Pancreas (tissue), 10 donors: Measurements from ENCODE around the gene BCO1. TPM values are rescaled to one million over a fixed set of nuclear protein-coding genes. Genes with fewer than 3 reads are reported as not detected.
A peak's percentile ranks its signal among the peaks of the same experiment; 100 is the strongest.

Experiments used
- ATAC-seq, 4 donors: fragments of 200-7000 bp; cut with Tn5 transposase; one replicate each; pipeline versions ENCODE4 v1.8.0 to v1.9.1; 2020; ENCODE audit warnings: mild to moderate bottlenecking in 4 of 4, moderate library complexity in 4 of 4
- DNase-seq, 6 donors: peaks; one replicate each; pipeline ENCODE4 v3.0.0-alpha.2; 2020
- FAIRE-seq: peaks from 2 replicates; lab custom pipeline; 2012; peaks lifted over from hg19 to GRCh38; lab: Jason Lieb, UNC
- H3K27ac ChIP-seq, 4 donors: fragments of 200-600 bp; sonication (generic); 1 replicate in 3 of 4; 2 replicates in 1 of 4; pipeline versions ENCODE4 v1.5.0 to v1.8.0; 2020
- H3K27me3 ChIP-seq, 4 donors: fragments of 200-600 bp; one replicate each; pipeline ENCODE4 v1.8.0; 2021
- H3K36me3 ChIP-seq, 3 donors: fragments of 200-600 bp; sonication (generic) in 1 of 3; one replicate each; pipeline versions ENCODE4 v1.5.0 to v1.8.0; 2020 to 2021
- H3K4me1 ChIP-seq, 3 donors: fragments of 200-600 bp; one replicate each; pipeline ENCODE4 v1.8.0; 2021
- H3K4me3 ChIP-seq, 4 donors: fragments of 200-600 bp; sonication (generic) in 2 of 4; one replicate each; pipeline versions ENCODE4 v1.5.0 to v1.8.0; 2020 to 2021
- H3K9me3 ChIP-seq, 4 donors: fragments of 200-600 bp; one replicate each; pipeline ENCODE4 v1.8.0; 2021
- WGBS, 2 donors: extraction: QIAGEN DNeasy Blood & Tissue Kit; methylation state at CpG; one replicate each; pipeline ENCODE4 v1.1.7; 2013; 5-methylcytosine and 5-hydroxymethylcytosine counted together
- intact Hi-C, 3 donors: fragments of 100-400 bp; cut with DNase I; formaldehyde crosslinking; loops; one replicate each; pipeline versions ENCODE4 v1.11.1 to v1.14.2; 2022
- polyA plus RNA-seq, 2 donors: library from polyadenylated mRNA; stranded (reverse); fragments of 200-250 nt; gene quantifications; one replicate each; pipeline ENCODE4 v1.2.3, GENCODE V29; 2013
- total RNA-seq, 6 donors: library from RNA; stranded (reverse); fragmentation: NEBNext Ultra II Directional in 4 of 6; extraction: Animal tissue kit (Norgen Biotek cat#: 25700) in 4 of 6; gene quantifications; one replicate each; pipeline versions ENCODE4 v1.2.1 to v1.2.4, GENCODE V29; 2021 to 2023
- TF ChIP-seq, protein P1 (sequence below), 4 donors: fragments of 200-600 bp; sonication (generic) in 3 of 4; IDR thresholded peaks; one replicate each; pipeline versions ENCODE4 v1.5.0 to v1.8.0; 2021; ENCODE audit warnings: antibody characterized with exemption in 4 of 4
- donor health status: healthy with polysubstance abuse.
- donor health status: DM: no; HTN: no; CAD: no; lungs with moderate emphysema.
- donor health status: DM: no; HTN: no; CAD: no.
- donor health status: control.
- donor health status: control.
- donor health status: Bipolar disorder and iron deficiency.
- donor health status: DM: yes; HTN: yes; CAD: no.
- donor health status: DM: no; HTN: no; CAD: no.
- donor health status: DM: no; HTN: no; CAD: no.
- donor health status: DM: yes; HTN: yes; CAD: no.

BCO1 gene
- total and polyA plus RNA-seq, 8 donors = 0.16 to 0.87 (median 0.31) TPM; not detected in 3

DNA sequence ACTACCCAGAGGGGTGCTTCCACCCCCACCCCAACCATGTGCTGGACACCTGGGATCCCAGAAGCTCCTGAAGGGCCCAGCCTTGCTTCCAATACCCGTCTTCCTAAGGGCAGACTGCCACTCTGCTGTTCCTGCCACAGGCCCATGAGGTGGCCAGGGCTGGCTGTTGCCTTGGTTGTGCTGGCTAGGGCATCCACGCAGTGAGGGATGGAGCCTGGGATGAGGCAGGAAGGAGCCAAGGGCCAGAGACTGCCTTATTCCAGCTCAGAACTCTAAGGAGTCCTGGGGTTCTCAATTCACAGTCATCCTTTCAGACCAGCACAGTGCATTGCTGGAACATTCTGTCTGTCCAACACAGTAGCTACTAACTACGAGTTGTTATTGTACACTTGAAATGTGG, 37.8 kb downstream of the BCO1 start:
- 77 to 82% methylated on average over 3 of the region's 3 CpGs for WGBS, 2 donors
- intact Hi-C loops = no loop called here
- Histone ChIP-seq H3K4me1 (no peaks in the 10 kb centered on the region), H3K4me3 (no peak overlapping the region), H3K27me3 (no peaks in the 10 kb centered on the region), H3K27ac (no peak overlapping the region), H3K9me3 (no peaks in the 10 kb centered on the region), H3K36me3 (no peaks in the 10 kb centered on the region)
- FAIRE-seq (no peak), DNase-seq (no peak), ATAC-seq (no peak)
- TF ChIP-seq, protein P1, sequence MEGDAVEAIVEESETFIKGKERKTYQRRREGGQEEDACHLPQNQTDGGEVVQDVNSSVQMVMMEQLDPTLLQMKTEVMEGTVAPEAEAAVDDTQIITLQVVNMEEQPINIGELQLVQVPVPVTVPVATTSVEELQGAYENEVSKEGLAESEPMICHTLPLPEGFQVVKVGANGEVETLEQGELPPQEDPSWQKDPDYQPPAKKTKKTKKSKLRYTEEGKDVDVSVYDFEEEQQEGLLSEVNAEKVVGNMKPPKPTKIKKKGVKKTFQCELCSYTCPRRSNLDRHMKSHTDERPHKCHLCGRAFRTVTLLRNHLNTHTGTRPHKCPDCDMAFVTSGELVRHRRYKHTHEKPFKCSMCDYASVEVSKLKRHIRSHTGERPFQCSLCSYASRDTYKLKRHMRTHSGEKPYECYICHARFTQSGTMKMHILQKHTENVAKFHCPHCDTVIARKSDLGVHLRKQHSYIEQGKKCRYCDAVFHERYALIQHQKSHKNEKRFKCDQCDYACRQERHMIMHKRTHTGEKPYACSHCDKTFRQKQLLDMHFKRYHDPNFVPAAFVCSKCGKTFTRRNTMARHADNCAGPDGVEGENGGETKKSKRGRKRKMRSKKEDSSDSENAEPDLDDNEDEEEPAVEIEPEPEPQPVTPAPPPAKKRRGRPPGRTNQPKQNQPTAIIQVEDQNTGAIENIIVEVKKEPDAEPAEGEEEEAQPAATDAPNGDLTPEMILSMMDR (IDR thresholded peaks at IDR 0.05) = no peak

DNA sequence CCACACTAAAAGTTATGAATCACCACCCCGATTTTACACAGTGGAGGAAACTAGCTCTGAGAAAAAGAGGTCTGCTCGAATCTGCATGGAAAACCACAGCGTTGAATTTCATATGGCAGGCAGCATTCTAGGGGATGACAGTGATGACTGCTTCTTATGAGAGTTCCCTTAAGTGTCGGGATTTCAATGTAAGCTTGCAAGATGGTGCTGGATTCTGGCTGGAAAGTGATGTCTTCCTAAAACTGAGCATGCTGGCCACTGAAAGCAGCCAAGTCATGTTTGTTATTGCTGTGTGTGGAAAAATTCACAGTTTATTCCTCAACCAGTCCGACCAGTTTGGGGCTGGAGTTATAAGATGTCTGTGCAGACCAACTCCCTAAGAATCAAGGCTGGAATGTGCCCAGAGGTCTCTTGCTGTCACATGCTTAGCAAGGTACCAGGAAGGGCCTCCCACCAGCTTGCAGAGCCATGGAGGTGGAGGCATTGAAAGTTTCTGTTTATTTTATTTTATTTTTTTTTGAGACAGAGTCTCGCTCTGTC, 39.1 kb downstream of the BCO1 start:
- Histone ChIP-seq H3K9me3 (no peaks in the 10 kb centered on the region), H3K4me1 (no peaks in the 10 kb centered on the region), H3K4me3 (no peak overlapping the region), H3K27me3 (no peaks in the 10 kb centered on the region), H3K27ac (no peak overlapping the region), H3K36me3 (no peaks in the 10 kb centered on the region)
- DNase-seq (no peak), FAIRE-seq (no peak), ATAC-seq (peak in 2 of 4 donors; percentile 26 to 32)
- intact Hi-C loops = no loop called here
- TF ChIP-seq, protein P1 (IDR thresholded peaks at IDR 0.05) = no peak
- WGBS, 2 donors = 55 to 65% methylated on average over 6 of the region's 6 CpGs

DNA sequence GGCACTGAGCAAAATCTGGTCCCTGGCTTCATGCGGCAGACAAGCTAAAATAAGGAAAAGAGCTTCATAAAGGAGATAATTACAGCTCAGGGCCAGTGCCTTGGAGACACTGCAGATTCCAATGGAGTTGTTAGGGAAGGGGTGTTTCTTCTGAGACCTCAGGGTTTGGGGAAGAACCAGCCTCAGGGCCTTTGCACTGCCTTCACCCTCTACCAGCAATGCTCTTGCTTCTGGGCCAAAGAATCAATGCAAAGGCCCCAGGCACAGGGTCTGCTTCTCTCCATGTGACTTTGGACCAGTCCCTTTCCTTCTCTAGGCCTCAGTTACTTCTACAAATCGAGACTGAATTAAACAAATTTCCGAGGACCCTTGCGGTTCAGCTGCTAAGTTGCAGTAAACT, 40.0 kb downstream of the BCO1 start:
- intact Hi-C loops = no loop called here
- Histone ChIP-seq H3K9me3 (no peaks in the 10 kb centered on the region), H3K4me1 (no peaks in the 10 kb centered on the region), H3K36me3 (no peaks in the 10 kb centered on the region), H3K4me3 (no peak overlapping the region), H3K27ac (no peak overlapping the region), H3K27me3 (no peaks in the 10 kb centered on the region)
- TF ChIP-seq, protein P1 (IDR thresholded peaks at IDR 0.05) = no peak
- 83 to 91% methylated on average over 4 of the region's 4 CpGs for WGBS, 2 donors
- DNase-seq (no peak), FAIRE-seq (no peak), ATAC-seq (no peak)

DNA sequence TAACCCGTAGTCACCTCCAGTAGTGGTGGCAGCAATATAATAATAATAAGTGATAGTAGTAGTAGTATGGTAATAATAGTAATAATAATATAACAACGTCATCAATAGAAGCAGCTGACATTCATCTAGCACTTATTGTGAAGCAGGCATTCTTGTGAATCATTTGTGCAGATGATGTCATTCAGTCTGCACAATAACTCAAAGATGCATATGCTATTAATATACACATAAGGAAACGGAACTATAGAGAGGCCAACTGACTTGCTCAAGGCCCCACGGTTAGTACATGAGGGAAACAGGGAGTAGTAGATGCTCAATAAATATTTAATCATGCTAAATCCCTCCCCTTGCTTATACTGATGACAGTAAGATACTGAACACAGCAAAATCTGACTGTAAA, 40.9 kb downstream of the BCO1 start:
- intact Hi-C loops = no loop called here
- Histone ChIP-seq H3K9me3 (no peaks in the 10 kb centered on the region), H3K27ac (no peak overlapping the region), H3K27me3 (no peaks in the 10 kb centered on the region), H3K4me3 (no peak overlapping the region), H3K36me3 (no peaks in the 10 kb centered on the region), H3K4me1 (no peaks in the 10 kb centered on the region)
- 51 to 65% methylated on average over 4 of the region's 4 CpGs for WGBS, 2 donors
- TF ChIP-seq, protein P1 (IDR thresholded peaks at IDR 0.05) = no peak
- FAIRE-seq (no peak), ATAC-seq (no peak), DNase-seq (no peak)

DNA sequence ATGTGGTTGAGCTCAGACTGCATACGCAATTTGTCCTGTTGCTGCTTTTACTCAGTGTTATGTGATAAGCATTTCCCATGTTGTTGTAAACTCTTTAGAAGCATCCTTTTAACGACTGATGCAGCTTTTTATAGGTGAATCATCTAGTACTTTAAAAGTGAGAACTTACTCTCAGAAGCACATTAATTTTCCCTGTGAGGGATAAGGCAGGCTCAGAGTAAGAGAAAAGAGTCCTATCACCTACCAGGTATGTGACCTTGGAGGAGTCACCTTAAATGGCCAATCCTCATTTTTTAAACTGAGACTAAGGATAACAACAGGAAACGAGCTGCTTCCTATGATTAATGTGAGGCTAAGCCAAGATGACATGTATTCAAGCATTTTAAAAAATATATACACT, 41.9 kb downstream of the BCO1 start:
- Histone ChIP-seq H3K27me3 (no peaks in the 10 kb centered on the region), H3K36me3 (no peaks in the 10 kb centered on the region), H3K4me3 (no peak overlapping the region), H3K4me1 (no peaks in the 10 kb centered on the region), H3K9me3 (no peaks in the 10 kb centered on the region), H3K27ac (no peak overlapping the region)
- WGBS, 2 donors = 31 to 37% methylated on average over 3 of the region's 3 CpGs
- TF ChIP-seq, protein P1 (IDR thresholded peaks at IDR 0.05) = no peak
- intact Hi-C loops = no loop called here
- no peak for ATAC-seq
- DNase-seq = no peak
- no peak for FAIRE-seq
